ENCODE results near the gene GLCCI1.

DNA sequence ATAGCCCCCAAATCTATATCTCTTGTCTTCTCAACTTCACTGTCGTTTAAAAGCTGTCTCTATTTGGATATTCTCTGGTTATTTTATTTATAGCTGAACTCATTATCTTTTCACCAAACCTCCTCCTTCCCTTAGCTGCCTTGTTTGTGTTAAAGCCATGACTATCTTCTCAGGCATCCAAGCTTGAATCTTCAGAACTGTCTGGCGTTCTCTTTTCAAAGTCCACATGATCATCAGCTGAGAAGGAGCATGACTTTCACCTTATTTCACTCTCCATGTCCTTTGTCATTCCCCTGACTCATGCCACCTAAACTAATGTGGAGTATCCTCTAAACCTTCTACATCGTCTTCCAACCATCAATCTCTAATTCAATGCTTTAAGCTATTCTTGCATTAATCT, 5.7 kb upstream of the GLCCI1 start:
- TF ChIP-seq CTCF (optimal IDR thresholded peaks at IDR 0.05 in 1 of 3, IDR thresholded peaks at IDR 0.05 in 1 of 3, conservative IDR thresholded peaks at IDR 0.05 in 1 of 3; ENCODE audit: extremely low read depth in 1 of 3, insufficient read depth in 2 of 3, low read length in 3 of 3) (no peak), EZH2 (IDR thresholded peaks at IDR 0.05; ENCODE audit: low read length) (no peak)

Data from keratinocyte (primary cell).